Activated CD4-positive, alpha-beta T cell treated with anti-CD3 and anti-CD28 coated beads, Interleukin-2, amount 10 ng/mL, durations not matched to agents 7 days and 5 days (primary cell): ENCODE results near the gene SAP30L. TPM values are rescaled to one million over a fixed set of nuclear protein-coding genes. Genes with fewer than 3 reads are reported as not detected.

ENCODE experiments used
- CTCF ChIA-PET: fragments of 350-600 bp; sonication (Branson Sonifier 250); formaldehyde crosslinking; loops from one replicate; lab custom pipeline; 2021; ENCODE audit warnings: antibody characterized with exemption; lab: Charles Lee
- POLR2A ChIA-PET: fragments of 350-600 bp; sonication (Branson Sonifier 250); formaldehyde crosslinking; loops from one replicate; lab custom pipeline; 2021; ENCODE audit warnings: antibody characterized with exemption; lab: Charles Lee
- DNase-seq: peaks from one replicate; pipeline ENCODE4 v3.0.0-alpha.2; 2020
- H3K27ac Mint-ChIP-seq: one replicate; pipeline ENCODE4 v1.8.0; 2021; ENCODE audit warnings: mild to moderate bottlenecking, moderate library complexity, mixed read lengths
- H3K27me3 Mint-ChIP-seq: one replicate; pipeline ENCODE4 v1.8.0; 2021; ENCODE audit warnings: mixed read lengths
- H3K36me3 Mint-ChIP-seq: one replicate; pipeline ENCODE4 v1.8.0; 2021; ENCODE audit warnings: low read depth, mixed read lengths
- H3K4me1 Mint-ChIP-seq: one replicate; pipeline ENCODE4 v1.8.0; 2021; ENCODE audit warnings: mixed read lengths
- H3K4me3 Mint-ChIP-seq: one replicate; pipeline ENCODE4 v1.8.0; 2021; ENCODE audit warnings: mild to moderate bottlenecking, moderate library complexity, mixed read lengths
- H3K9me3 Mint-ChIP-seq: one replicate; pipeline ENCODE4 v1.8.0; 2021; ENCODE audit warnings: mixed read lengths
- total RNA-seq, 2 experiments: library from RNA; stranded (reverse); gene quantifications; one replicate each; pipeline ENCODE4 v1.2.3, GENCODE V29; 2021

SAP30L gene
- total RNA-seq, 2 experiments from 2014 or later: 46.8 to 47.4 TPM

- Mint-ChIP-seq H3K27ac (no peak overlapping the region), H3K27me3 (peaks cover 10% of the 10 kb centered on the region), H3K4me3 (no peak overlapping the region), H3K9me3 (no peaks in the 10 kb centered on the region), H3K36me3 (no peaks in the 10 kb centered on the region), H3K4me1 (peaks cover 5% of the 10 kb centered on the region)
- POLR2A ChIA-PET: no interaction called here
- no peak for DNase-seq
- CTCF ChIA-PET: no interaction called here
These were observed 64.2 kb downstream of the SAP30L start for GRCh38 chr5:154509784-154510555.

Other genes starting within 250 kb of the SAP30L start
- gene HAND1, start 32.2 kb downstream of the SAP30L start, total RNA-seq: not detected